ENCODE results near the gene SLC17A9.

Gene SLC17A9

DNA sequence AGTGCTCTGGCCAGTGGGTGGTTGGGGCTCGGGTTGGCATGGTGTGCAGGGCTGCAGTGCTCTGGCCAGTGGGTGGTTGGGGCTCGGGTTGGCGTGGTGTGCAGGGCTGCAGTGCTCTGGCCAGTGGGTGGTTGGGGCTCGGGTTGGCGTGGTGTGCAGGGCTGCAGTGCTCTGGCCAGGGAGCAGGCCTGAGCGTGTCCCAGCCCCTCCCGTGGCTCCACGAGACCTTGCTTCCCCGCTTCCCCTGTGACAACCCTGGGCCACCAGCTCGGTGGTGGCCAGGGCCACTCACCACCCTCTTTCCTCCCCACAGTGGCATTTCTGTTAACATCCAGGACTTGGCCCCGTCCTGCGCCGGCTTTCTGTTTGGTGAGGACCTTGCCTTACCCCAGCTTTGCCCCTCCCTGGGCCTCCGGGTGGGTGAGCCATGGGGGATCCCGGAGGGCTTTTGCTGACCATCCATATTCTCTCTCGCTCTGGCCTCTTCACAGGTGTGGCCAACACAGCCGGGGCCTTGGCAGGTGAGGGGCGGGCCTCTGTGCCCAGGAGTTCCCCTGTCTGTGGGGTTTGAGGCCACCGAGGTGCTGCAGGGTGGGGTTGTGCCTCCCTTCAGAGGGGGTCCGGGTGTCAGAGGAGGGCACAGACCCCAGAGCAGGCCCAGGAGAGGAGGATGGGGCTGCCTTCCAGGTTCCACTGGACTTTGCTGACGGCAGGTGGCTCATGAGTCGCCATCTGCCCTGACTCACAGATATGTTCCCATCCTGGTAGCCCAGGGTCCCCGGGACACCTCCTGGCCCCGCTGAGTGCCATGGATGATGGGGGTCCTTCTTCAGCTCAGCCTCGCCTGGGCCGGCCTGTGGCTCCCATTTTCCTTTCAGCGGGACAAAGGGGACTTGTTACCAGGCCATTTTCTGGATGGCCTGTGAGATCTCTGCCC is 14.0 kb downstream of the SLC17A9 start:
- no peak for DNase-seq (ENCODE audit: low read depth)
- H3K4me3 ChIP-seq (replicated peaks; ENCODE audit: low read depth, low read length): no peak overlapping the region
- TF ChIP-seq, protein P1, sequence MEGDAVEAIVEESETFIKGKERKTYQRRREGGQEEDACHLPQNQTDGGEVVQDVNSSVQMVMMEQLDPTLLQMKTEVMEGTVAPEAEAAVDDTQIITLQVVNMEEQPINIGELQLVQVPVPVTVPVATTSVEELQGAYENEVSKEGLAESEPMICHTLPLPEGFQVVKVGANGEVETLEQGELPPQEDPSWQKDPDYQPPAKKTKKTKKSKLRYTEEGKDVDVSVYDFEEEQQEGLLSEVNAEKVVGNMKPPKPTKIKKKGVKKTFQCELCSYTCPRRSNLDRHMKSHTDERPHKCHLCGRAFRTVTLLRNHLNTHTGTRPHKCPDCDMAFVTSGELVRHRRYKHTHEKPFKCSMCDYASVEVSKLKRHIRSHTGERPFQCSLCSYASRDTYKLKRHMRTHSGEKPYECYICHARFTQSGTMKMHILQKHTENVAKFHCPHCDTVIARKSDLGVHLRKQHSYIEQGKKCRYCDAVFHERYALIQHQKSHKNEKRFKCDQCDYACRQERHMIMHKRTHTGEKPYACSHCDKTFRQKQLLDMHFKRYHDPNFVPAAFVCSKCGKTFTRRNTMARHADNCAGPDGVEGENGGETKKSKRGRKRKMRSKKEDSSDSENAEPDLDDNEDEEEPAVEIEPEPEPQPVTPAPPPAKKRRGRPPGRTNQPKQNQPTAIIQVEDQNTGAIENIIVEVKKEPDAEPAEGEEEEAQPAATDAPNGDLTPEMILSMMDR (IDR thresholded peaks at IDR 0.05; ENCODE audit: low read length, missing control alignments): no peak

DNA sequence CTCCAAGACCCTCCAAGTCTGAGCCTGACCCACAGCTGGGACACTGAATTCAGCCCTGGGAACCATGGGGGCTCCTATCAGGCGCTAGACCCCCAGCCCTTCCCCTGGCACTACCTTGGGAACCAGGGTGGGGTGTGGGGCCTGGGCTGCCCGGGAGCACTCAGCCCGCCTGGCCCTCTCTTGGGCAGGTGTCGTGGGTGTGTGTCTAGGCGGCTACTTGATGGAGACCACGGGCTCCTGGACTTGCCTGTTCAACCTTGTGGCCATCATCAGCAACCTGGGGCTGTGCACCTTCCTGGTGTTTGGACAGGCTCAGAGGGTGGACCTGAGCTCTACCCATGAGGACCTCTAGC is 14.6 kb downstream of the SLC17A9 start:
- DNase-seq (ENCODE audit: low read depth): no peak
- H3K4me3 ChIP-seq (replicated peaks; ENCODE audit: low read depth, low read length): no peak overlapping the region
- TF ChIP-seq, protein P1 (IDR thresholded peaks at IDR 0.05; ENCODE audit: low read length, missing control alignments): no peak

DNA sequence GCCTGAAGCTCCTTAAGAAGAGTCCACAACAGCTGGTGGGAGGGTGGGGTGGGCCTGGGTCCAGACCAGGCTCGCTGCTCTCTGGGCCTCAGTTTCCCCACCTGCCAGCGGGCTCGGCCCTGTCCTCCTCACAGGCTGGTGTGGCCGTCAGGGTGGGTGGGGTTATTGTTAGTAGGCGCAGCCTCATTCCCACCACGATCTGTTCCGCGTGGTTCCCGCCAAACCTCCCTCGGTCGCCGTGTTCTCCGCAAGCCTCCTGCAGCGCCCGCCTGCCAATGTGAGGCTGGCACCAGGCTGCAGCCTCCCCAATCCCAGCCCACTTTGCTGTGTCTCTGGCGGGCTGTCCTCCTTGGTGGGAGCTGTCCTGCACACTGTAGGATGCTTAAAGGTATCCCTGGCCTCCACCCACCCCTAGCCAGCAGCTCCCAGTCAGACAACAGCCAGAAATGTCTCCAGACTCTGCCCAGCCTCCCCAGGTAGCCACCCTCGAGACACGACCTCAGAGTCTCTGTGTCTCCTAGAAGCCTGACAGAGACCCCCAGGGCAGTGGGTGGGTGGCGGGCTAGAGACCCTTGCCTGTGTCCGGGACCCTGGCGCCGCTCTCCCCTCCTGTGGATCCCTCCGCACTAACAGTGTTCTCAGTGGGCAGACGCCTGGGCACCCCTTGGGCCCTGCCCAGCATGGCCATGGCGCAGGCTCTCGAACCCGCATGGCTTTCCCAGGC is 15.3 kb downstream of the SLC17A9 start:
- DNase-seq (ENCODE audit: low read depth): no peak
- H3K4me3 ChIP-seq (replicated peaks; ENCODE audit: low read depth, low read length): no peak overlapping the region
- TF ChIP-seq, protein P1 (IDR thresholded peaks at IDR 0.05; ENCODE audit: low read length, missing control alignments): no peak

DNA sequence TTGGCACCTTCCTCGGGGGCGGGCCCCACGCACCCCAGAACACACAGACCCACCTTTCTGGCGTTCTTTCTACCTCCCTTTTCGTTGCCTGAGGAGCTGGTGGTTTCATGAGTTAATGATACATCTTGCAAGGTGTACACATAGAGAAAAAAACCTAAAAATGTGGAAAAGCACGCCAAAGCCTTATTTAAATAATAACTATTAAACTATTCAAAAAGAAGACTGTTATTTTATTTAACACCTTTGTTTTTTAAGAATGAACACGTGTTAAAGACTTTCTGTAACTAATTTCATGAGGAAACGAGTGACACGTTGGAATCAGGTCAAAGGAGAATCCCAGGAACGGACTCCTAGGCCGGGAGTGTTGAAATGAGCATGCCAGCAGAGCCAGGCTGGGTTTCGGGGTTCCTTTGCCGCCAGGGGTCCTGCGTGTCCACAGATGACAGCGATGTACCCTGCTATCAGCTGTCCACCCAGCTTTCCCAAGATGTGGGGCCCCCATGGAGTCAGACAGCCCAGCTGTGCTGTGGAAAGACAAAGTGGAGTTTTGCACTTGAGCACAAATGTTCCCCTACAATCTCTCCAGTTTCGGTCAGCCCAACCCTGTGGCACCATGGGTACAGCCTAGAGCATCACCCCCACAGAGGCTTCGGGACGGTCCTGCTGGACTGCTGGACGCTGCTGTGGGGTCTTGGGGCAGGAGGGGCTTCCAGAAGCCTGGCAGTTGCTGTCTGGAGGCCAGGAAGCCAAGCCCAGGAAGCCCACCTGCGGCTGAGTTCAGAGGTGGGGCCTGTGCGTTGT is 16.1 kb downstream of the SLC17A9 start:
- no peak overlapping the region for H3K4me3 ChIP-seq (replicated peaks; ENCODE audit: low read depth, low read length)
- DNase-seq (ENCODE audit: low read depth): no peak
- TF ChIP-seq, protein P1 (IDR thresholded peaks at IDR 0.05; ENCODE audit: low read length, missing control alignments): no peak

DNA sequence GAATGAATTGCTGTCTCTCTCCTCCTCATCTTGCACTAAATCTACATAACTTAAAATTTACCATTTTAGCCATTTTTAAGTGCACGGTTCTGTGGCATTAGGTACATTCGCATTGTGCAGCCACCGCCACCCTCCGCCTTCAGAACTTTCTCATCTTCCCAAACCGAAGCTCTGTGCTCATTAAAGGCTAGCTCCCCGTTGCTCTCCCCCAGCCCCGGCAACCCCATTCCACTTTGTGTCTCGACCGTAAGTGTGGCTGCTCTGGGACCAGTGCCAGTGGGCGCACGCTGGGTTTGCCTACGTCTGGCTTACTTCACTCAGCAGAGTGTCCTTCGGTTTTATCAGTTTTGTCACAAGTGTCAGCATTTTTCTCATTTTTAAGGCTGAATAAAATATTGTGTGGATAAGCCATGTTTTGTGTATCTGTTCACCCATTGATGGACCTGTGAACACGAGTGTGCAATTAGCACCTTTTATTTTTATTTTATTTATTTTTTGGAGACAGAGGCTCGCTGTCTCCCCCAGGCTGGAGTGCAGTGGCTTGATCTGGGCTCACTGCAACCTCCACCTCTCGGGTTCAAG is 16.8 kb downstream of the SLC17A9 start:
- no peak overlapping the region for H3K4me3 ChIP-seq (replicated peaks; ENCODE audit: low read depth, low read length)
- no peak for DNase-seq (ENCODE audit: low read depth)
- TF ChIP-seq, protein P1 (IDR thresholded peaks at IDR 0.05; ENCODE audit: low read length, missing control alignments): no peak

DNA sequence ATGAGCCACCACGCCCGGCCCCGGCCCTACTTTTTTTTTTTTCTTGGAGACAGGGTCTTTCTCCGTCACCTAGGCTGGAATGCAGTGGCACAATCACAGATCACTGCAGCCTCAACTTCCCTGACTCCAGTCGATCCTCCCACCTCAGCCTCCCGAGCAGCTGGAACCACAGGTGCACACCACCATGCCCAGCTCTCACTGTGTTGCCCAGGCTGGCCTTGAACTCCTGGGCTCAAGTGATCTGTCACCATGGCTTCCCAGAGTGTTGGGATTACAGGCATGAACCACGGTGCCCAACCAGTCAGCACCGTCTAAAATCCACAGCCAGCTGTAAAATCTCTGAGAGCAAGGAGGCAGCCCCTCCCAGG is 17.4 kb downstream of the SLC17A9 start:
- no peak for DNase-seq (ENCODE audit: low read depth)
- no peak overlapping the region for H3K4me3 ChIP-seq (replicated peaks; ENCODE audit: low read depth, low read length)
- TF ChIP-seq, protein P1 (IDR thresholded peaks at IDR 0.05; ENCODE audit: low read length, missing control alignments): no peak

All from fibroblast of pulmonary artery (primary cell).